H1 (cell line): ENCODE results near the gene MTARC1. TPM values are rescaled to one million over a fixed set of nuclear protein-coding genes. Genes with fewer than 3 reads are reported as not detected.

Source experiments
- polyA plus RNA-seq, 7 experiments: library from polyadenylated mRNA; depleted of rRNA in 3 of 7; stranded (reverse) in 5 of 7; unstranded in 2 of 7; fragments of >200 nt in 5 of 7; fragments of 200-250 nt in 2 of 7; gene quantifications; 1 replicate in 5 of 7; 2 replicates in 1 of 7; 4 replicates in 1 of 7; pipeline versions ENCODE4 v1.2.1 to v1.2.3, GENCODE V29; 2011 to 2013; ENCODE audit warnings: missing spikeins in 2 of 7, mixed read lengths in 2 of 7
- total RNA-seq: library from RNA; stranded (reverse); fragmentation: NEBNext Ultra II Directional; extraction: Animal tissue kit (Norgen Biotek cat#: 25700); gene quantifications from 2 replicates; pipeline ENCODE4 v1.2.1, GENCODE V29; 2021
- TF ChIP-seq, protein P1 (sequence below), 3 experiments: IDR thresholded peaks; 1 replicate in 2 of 3; 2 replicates in 1 of 3; pipeline versions ENCODE4 v1.5.1 to v1.6.1; 2011; ENCODE audit warnings: low read length in 3 of 3, mild to moderate bottlenecking in 3 of 3, inconsistent platforms in 2 of 3, low read depth in 1 of 3, moderate library complexity in 1 of 3; ENCODE audit not compliant: insufficient read depth in 1 of 3; ENCODE audit errors: control extremely low read depth in 1 of 3

MTARC1 gene
- total and polyA plus RNA-seq, 2 of the 8 experiments (the other 6 are each of a cell fraction or from before 2014, with no cell fraction given) = 17.2 to 46.2 TPM

DNA sequence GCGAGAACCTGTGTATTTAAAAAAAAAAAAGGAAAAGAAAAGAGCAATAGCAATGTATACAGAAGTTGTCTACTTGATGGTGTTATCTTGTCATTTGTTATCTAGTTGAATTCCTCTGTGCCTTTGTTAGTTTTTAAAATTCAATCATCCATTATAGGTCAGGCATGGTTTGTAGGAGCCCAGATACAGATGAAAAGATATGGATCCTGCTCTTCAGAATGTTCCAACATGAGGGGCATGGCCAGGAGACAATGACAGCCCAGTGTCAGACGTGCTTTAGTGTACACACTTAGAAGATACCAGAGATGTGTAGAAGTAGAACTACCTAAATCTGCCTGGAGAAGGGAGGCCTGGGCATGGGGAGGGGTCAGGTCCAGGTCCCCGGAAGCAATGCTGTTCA lies 22.0 kb upstream of the MTARC1 start (continued):
- TF ChIP-seq, protein P1, sequence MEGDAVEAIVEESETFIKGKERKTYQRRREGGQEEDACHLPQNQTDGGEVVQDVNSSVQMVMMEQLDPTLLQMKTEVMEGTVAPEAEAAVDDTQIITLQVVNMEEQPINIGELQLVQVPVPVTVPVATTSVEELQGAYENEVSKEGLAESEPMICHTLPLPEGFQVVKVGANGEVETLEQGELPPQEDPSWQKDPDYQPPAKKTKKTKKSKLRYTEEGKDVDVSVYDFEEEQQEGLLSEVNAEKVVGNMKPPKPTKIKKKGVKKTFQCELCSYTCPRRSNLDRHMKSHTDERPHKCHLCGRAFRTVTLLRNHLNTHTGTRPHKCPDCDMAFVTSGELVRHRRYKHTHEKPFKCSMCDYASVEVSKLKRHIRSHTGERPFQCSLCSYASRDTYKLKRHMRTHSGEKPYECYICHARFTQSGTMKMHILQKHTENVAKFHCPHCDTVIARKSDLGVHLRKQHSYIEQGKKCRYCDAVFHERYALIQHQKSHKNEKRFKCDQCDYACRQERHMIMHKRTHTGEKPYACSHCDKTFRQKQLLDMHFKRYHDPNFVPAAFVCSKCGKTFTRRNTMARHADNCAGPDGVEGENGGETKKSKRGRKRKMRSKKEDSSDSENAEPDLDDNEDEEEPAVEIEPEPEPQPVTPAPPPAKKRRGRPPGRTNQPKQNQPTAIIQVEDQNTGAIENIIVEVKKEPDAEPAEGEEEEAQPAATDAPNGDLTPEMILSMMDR (IDR thresholded peaks at IDR 0.05; ENCODE audit: control extremely low read depth in 1 of 3, insufficient read depth in 1 of 3, low read depth in 1 of 3, low read length in 3 of 3) = no peak
